ENCODE results near the gene NPTN. TPM values are rescaled to one million over a fixed set of nuclear protein-coding genes. Genes with fewer than 3 reads are reported as not detected.
A peak's percentile ranks its signal among the peaks of the same experiment; 100 is the strongest.

The NPTN gene
- total RNA-seq, 6 experiments from 2014 or later = 25.4 to 49.9 (median 35.4) TPM

DNA sequence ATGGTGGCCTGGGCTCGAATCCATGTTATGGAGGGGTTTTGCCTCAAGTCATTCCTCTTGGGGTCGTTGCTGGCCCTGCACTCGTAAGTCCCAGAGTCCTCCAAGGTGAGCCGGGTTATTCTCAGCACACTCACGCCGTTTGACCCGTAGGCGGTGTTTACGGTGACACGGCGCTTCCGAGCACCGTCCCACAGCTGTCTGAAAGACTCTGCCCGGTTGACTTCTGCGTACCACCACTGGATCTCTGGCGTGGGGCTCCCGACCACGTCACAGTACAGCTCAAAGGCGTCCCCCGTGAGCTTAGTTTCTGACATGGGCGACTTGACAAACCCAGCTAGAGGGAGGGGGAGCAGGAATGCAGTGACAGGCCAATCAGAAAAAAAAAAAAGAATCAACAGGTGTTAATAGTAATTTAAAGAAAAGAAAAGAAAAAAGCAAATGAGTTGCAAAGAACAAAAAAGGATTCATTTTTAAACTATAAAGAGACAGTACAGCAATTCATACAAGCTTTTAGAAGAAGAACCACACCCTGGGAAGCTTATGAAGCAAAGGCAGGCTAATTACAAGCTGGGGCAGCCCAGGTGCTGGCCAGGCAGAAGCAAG, 36.1 kb downstream of the NPTN start:
- intact Hi-C loops (cut with DNase I) = no loop called here
- H3K4me1 ChIP-seq = peaks cover 0 to 20% (median 8%) of the 10 kb centered on the region in 4 donors
- no peaks in the 10 kb centered on the region for H3K27me3 ChIP-seq
- DNase-seq (peak in 1 of 3 donors; percentile 51), ATAC-seq (no peak)
- 83% methylated on average over 2 of the region's 21 CpGs for WGBS (ENCODE audit: insufficient coverage, low coverage, low lambda C conversion rate, missing lambda C conversion rate)
- no peak overlapping the region for H3K4me3 ChIP-seq
- no peaks in the 10 kb centered on the region for H3K36me3 ChIP-seq
- no peaks in the 10 kb centered on the region for H3K9me3 ChIP-seq
- H3K27ac ChIP-seq = no peak overlapping the region
- TF ChIP-seq POLR2A (IDR thresholded peaks at IDR 0.05) = no peak
- no peak for TF ChIP-seq CTCF (IDR thresholded peaks at IDR 0.05)

DNA sequence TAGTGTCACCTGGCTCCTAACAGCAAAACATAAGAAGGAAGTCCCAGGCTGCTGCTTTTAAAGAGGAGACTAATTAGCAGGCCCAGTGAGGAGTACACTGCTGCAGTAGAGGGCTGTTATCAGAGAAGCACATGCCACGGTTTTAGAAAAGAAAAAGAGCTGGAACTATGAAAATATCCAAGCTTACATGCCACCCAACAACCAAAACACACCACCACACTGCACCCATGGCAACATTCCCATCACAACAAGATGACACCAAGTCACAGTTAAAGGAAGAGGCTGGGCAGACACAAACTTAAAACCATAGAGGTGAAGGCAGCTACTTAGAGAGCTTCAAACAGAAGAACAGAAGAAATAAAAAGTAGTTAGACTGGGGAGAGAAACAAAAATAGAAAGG, 37.0 kb downstream of the NPTN start:
- Histone ChIP-seq H3K27me3 (no peaks in the 10 kb centered on the region), H3K4me3 (no peak overlapping the region), H3K36me3 (no peaks in the 10 kb centered on the region), H3K9me3 (no peaks in the 10 kb centered on the region), H3K4me1 (peaks cover 0 to 10% (median 5%) of the 10 kb centered on the region in 4 donors), H3K27ac (no peak overlapping the region)
- ATAC-seq (no peak), DNase-seq (no peak)
- TF ChIP-seq POLR2A (IDR thresholded peaks at IDR 0.05) (no peak), CTCF (IDR thresholded peaks at IDR 0.05) (no peak)
- 56% methylated on average over 1 of the region's 1 CpG for WGBS (ENCODE audit: insufficient coverage, low coverage, low lambda C conversion rate, missing lambda C conversion rate)
- intact Hi-C loops (cut with DNase I) = no loop called here

DNA sequence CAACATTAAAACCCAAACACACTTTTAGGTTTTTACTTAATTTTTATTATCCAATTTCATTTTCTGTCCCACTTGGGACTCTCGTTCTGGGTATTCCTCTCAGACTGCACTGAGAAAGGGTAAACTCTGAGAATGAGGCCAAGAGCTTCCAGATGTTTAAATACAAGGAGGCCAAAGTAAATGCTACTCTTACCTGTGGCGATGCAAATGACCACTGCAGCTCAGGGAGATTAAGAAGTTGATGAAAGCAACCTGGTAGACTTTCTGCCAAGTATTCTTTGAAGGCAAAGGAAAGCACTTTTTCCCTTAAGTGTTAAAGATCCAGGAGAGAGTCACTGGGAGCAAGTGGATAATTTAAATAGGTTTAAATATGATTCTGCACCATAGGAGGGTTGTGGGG, 39.1 kb downstream of the NPTN start:
- no peaks in the 10 kb centered on the region for H3K9me3 ChIP-seq
- ATAC-seq (no peak), DNase-seq (no peak)
- no peak overlapping the region for H3K27ac ChIP-seq
- H3K36me3 ChIP-seq = no peaks in the 10 kb centered on the region
- intact Hi-C loops (cut with DNase I) = no loop called here
- no peaks in the 10 kb centered on the region for H3K4me1 ChIP-seq
- 83% methylated on average over 2 of the region's 2 CpGs for WGBS (ENCODE audit: insufficient coverage, low coverage, low lambda C conversion rate, missing lambda C conversion rate)
- H3K4me3 ChIP-seq = no peak overlapping the region
- no peaks in the 10 kb centered on the region for H3K27me3 ChIP-seq
- TF ChIP-seq CTCF (IDR thresholded peaks at IDR 0.05) (no peak), POLR2A (IDR thresholded peaks at IDR 0.05) (no peak)

DNA sequence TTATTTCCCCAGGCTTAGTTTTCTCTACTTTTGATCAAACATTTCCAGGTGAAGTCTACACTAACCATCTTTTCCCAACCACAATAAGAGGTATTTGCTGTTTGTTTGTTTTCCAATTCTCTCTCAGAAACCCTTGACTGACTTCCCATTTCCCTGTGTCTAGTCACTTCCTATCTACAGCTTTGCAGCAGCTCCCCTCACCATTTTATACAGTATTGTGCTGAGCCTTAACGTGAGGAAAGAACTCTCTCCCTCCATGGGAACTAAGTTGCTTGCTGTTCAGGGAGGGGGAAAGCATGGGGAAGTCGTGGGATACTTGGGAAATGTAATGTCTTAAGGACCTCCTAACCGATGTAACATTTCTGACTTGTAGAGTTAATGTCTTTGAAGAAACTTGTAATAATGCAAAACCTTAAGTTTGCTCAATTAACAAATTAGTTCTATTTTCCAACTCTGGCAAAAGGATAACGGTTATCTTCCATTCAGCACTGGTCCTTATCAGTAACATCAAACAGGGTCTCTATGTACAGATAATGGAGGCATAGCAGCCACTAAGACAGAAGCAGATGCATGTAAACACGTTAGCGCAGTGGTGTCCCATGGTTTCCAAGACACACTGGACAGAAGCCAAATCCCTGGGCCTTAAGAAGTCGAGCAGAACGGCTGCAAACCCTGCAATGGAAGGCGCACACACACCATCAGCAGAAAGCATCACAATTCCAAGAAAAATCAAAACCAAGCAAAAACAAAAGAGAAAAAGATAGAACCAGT, 39.7 kb downstream of the NPTN start:
- H3K9me3 ChIP-seq = no peaks in the 10 kb centered on the region
- H3K36me3 ChIP-seq = no peaks in the 10 kb centered on the region
- WGBS (ENCODE audit: insufficient coverage, low coverage, low lambda C conversion rate, missing lambda C conversion rate) = 63% methylated on average over 6 of the region's 9 CpGs
- H3K4me3 ChIP-seq = no peak overlapping the region
- H3K27me3 ChIP-seq = no peaks in the 10 kb centered on the region
- no peak for DNase-seq
- no peak for ATAC-seq
- H3K27ac ChIP-seq = no peak overlapping the region
- intact Hi-C loops (cut with DNase I) = no loop called here
- TF ChIP-seq CTCF (IDR thresholded peaks at IDR 0.05) = no peak
- no peak for TF ChIP-seq POLR2A (IDR thresholded peaks at IDR 0.05)
- H3K4me1 ChIP-seq = no peaks in the 10 kb centered on the region
